Heart left ventricle (tissue), 16 donors: ENCODE results near the gene KRTAP4-11. TPM values are rescaled to one million over a fixed set of nuclear protein-coding genes. Genes with fewer than 3 reads are reported as not detected.

Experiments
- ATAC-seq, 4 donors: fragments of 200-7000 bp; cut with Tn5 transposase; one replicate each; pipeline ENCODE4 v1.9.1; 2020 to 2022; ENCODE audit warnings: moderate library complexity in 4 of 4, mild to moderate bottlenecking in 3 of 4, moderate number of reproducible peaks in 1 of 4
- DNase-seq, 5 donors: peaks; one replicate each; pipeline ENCODE4 v3.0.0-alpha.2; 2020
- H3K27ac ChIP-seq, 12 donors: fragments of 200-600 bp; sonication (generic) in 4 of 12; one replicate each; pipeline versions ENCODE4 v1.5.0 to v1.8.0; 2016 to 2022; ENCODE audit warnings: mild to moderate bottlenecking in 2 of 12
- H3K27me3 ChIP-seq, 9 donors: fragments of 200-600 bp; sonication (generic) in 2 of 9; one replicate each; pipeline versions ENCODE4 v1.5.1 to v1.8.0; 2016 to 2022; ENCODE audit warnings: mild to moderate bottlenecking in 3 of 9
- H3K36me3 ChIP-seq, 9 donors: fragments of 200-600 bp; sonication (generic) in 2 of 9; one replicate each; pipeline versions ENCODE4 v1.5.0 to v1.8.0; 2018 to 2022; ENCODE audit warnings: mild to moderate bottlenecking in 2 of 9
- H3K4me1 ChIP-seq, 12 donors: fragments of 200-600 bp; sonication (generic) in 4 of 12; one replicate each; pipeline versions ENCODE4 v1.5.0 to v1.8.0; 2016 to 2022; ENCODE audit warnings: mild to moderate bottlenecking in 3 of 12
- H3K4me3 ChIP-seq, 12 donors: fragments of 200-600 bp; sonication (generic) in 4 of 12; one replicate each; pipeline versions ENCODE4 v1.5.0 to v1.8.0; 2017 to 2022; ENCODE audit warnings: mild to moderate bottlenecking in 9 of 12, moderate library complexity in 4 of 12
- H3K9me3 ChIP-seq, 12 donors: fragments of 200-600 bp; sonication (generic) in 4 of 12; one replicate each; pipeline versions ENCODE4 v1.5.0 to v1.8.0; 2016 to 2022; ENCODE audit warnings: mild to moderate bottlenecking in 1 of 12
- CTCF ChIP-seq, 12 donors: fragments of 200-600 bp; sonication (generic) in 4 of 12; IDR thresholded peaks; one replicate each; pipeline versions ENCODE4 v1.5.0 to v1.8.0; 2018 to 2022; ENCODE audit warnings: antibody characterized with exemption in 12 of 12, mild to moderate bottlenecking in 5 of 12
- POLR2A ChIP-seq, 2 donors: fragments of 450-650 bp; IDR thresholded peaks; one replicate each; pipeline ENCODE4 v1.6.1; 2017; ENCODE audit warnings: antibody characterized with exemption in 2 of 2, mild to moderate bottlenecking in 2 of 2, moderate library complexity in 2 of 2
- WGBS, 4 donors: extraction: QIAGEN DNeasy Blood & Tissue Kit in 2 of 4; methylation state at CpG; one replicate each; pipeline versions ENCODE4 v1.1.5 to v1.1.7; 2013 to 2018; 5-methylcytosine and 5-hydroxymethylcytosine counted together
- intact Hi-C, 10 donors: fragments of 100-400 bp; cut with DNase I; formaldehyde crosslinking; loops; one replicate each; pipeline versions ENCODE4 v1.11.1 to v1.14.2; 2022
- polyA plus RNA-seq, 2 donors: library from polyadenylated mRNA; stranded (reverse); fragments of 200-250 nt; gene quantifications; one replicate each; pipeline ENCODE4 v1.2.3, GENCODE V29; 2013
- total RNA-seq, 9 donors: library from RNA; depleted of rRNA in 2 of 9; stranded (reverse); fragments of >200 nt in 2 of 9; fragmentation: NEBNext Ultra II Directional in 3 of 9; extraction: Animal tissue kit (Norgen Biotek cat#: 25700) in 3 of 9; gene quantifications; one replicate each; pipeline versions ENCODE4 v1.1.0 to v1.2.4, GENCODE V29; 2016 to 2023
- donor health status: ischemic (EF 13 %, LVEDD 7.1; RV severe dilation, severe dysfunction).
- donor health status: healthy with polysubstance abuse.
- donor health status: DM: no; HTN: yes; CAD: no.
- donor health status: DM: no; HTN: no; CAD: no.
- donor health status: ischemic (EF 25% LVEDD 6.9; RV normal size, moderate dysfunction).
- donor health status: ischemic (EF 25% LVEDD 5.7; RV mildly dilated, moderate dysfunction).
- donor health status: healthy.
- donor health status: DM: yes; HTN: yes; CAD: no.
- donor health status: ischemic (EF 35%, LVEDD 5.7; RV mildly dilated, moderate dysfunction).
- donor health status: nonischemic (EF 11% LVEDD 7.7; RV severe dilation, severe dysfunction).
- donor health status: DM: yes; HTN: yes; CAD: no.
- donor health status: PGD.
- donor health status: ischemic (EF 29% LVEDD 5.4; RV normal size, mild dysfunction).
- donor health status: nonischemic (EF 23%, LVEDD 6.1; RV moderate dilation, normal function).

The KRTAP4-11 gene
- total and polyA plus RNA-seq, 11 donors = not detected

GRCh38 chr17:41147531-41148204 lies 29.5 kb upstream of the KRTAP4-11 start:
- Histone ChIP-seq H3K4me3 (no peak overlapping the region), H3K27me3 (peaks cover 0 to 17% (median 0%) of the 10 kb centered on the region in 9 donors), H3K36me3 (no peaks in the 10 kb centered on the region), H3K27ac (no peak overlapping the region), H3K4me1 (no peaks in the 10 kb centered on the region), H3K9me3 (peaks cover 0 to 16% (median 5%) of the 10 kb centered on the region in 12 donors)
- TF ChIP-seq POLR2A (IDR thresholded peaks at IDR 0.05) (no peak), CTCF (IDR thresholded peaks at IDR 0.05) (no peak)
- DNase-seq (no peak), ATAC-seq (no peak)
- intact Hi-C loops = no loop called here
- WGBS, 4 donors = 65 to 96% (median 88%) methylated on average over 2 of the region's 2 CpGs

GRCh38 chr17:41145261-41145660 lies 27.1 kb upstream of the KRTAP4-11 start:
- Histone ChIP-seq H3K27me3 (peaks cover 0 to 7% (median 0%) of the 10 kb centered on the region in 9 donors), H3K36me3 (no peaks in the 10 kb centered on the region), H3K4me3 (no peak overlapping the region), H3K27ac (no peak overlapping the region), H3K4me1 (no peaks in the 10 kb centered on the region), H3K9me3 (peaks cover 0 to 20% (median 5%) of the 10 kb centered on the region in 12 donors)
- intact Hi-C loops = no loop called here
- DNase-seq = no peak
- ATAC-seq = no peak
- WGBS, 4 donors = 79 to 86% (median 81%) methylated on average over 2 of the region's 2 CpGs
- TF ChIP-seq CTCF (IDR thresholded peaks at IDR 0.05) (no peak), POLR2A (IDR thresholded peaks at IDR 0.05) (no peak)

GRCh38 chr17:41144846-41145245 lies 26.7 kb upstream of the KRTAP4-11 start:
- 81 to 93% (median 93%) methylated on average over 1 of the region's 1 CpG for WGBS, 4 donors
- Histone ChIP-seq H3K4me3 (no peak overlapping the region), H3K9me3 (peaks cover 0 to 22% (median 6%) of the 10 kb centered on the region in 12 donors), H3K27ac (no peak overlapping the region), H3K36me3 (no peaks in the 10 kb centered on the region), H3K27me3 (peaks cover 0 to 6% (median 0%) of the 10 kb centered on the region in 9 donors), H3K4me1 (no peaks in the 10 kb centered on the region)
- ATAC-seq = no peak
- intact Hi-C loops = no loop called here
- TF ChIP-seq CTCF (IDR thresholded peaks at IDR 0.05) = no peak
- TF ChIP-seq POLR2A (IDR thresholded peaks at IDR 0.05) = no peak
- DNase-seq = no peak

- H3K36me3 ChIP-seq = no peaks in the 10 kb centered on the region
- no peak for TF ChIP-seq POLR2A (IDR thresholded peaks at IDR 0.05)
- no peak for TF ChIP-seq CTCF (IDR thresholded peaks at IDR 0.05)
- peaks cover 0 to 23% (median 6%) of the 10 kb centered on the region in 12 donors for H3K9me3 ChIP-seq
- no peaks in the 10 kb centered on the region for H3K27me3 ChIP-seq
- ATAC-seq = no peak
- no peak overlapping the region for H3K4me3 ChIP-seq
- H3K27ac ChIP-seq = no peak overlapping the region
- intact Hi-C loops = no loop called here
- no peaks in the 10 kb centered on the region for H3K4me1 ChIP-seq
- no peak for DNase-seq
Observed at GRCh38 chr17:41141361-41141760, 23.2 kb upstream of the KRTAP4-11 start.
